Ishikawa (cell line): ENCODE measurements around the gene NCAPG.

ENCODE experiments used
- CEBPB ChIP-seq: IDR thresholded peaks from 2 replicates; pipeline ENCODE4 v1.6.1; 2012
- CREB1 ChIP-seq: IDR thresholded peaks from 2 replicates; pipeline ENCODE4 v1.6.1; 2012; ENCODE audit warnings: low read depth
- EGR1 ChIP-seq: IDR thresholded peaks from 2 replicates; pipeline ENCODE4 v1.6.1; 2012
- EP300 ChIP-seq: IDR thresholded peaks from 2 replicates; pipeline ENCODE4 v1.6.1; 2012; ENCODE audit warnings: borderline replicate concordance
- FOXM1 ChIP-seq: IDR thresholded peaks from 2 replicates; pipeline ENCODE4 v1.6.1; 2012; ENCODE audit warnings: low read depth, borderline replicate concordance
- MAX ChIP-seq: IDR thresholded peaks from 2 replicates; pipeline ENCODE4 v1.6.1; 2012
- NFIC ChIP-seq: IDR thresholded peaks from 2 replicates; pipeline ENCODE4 v1.6.1; 2012
- RAD21 ChIP-seq: IDR thresholded peaks from 2 replicates; pipeline ENCODE4 v1.6.1; 2012; ENCODE audit warnings: low read depth
- REST ChIP-seq: IDR thresholded peaks from 2 replicates; pipeline ENCODE4 v1.6.1; 2012; ENCODE audit warnings: low read depth, mild to moderate bottlenecking
- TAF1 ChIP-seq: IDR thresholded peaks from 2 replicates; pipeline ENCODE4 v1.6.1; 2012; ENCODE audit warnings: low read depth, mild to moderate bottlenecking
- TCF12 ChIP-seq: IDR thresholded peaks from 2 replicates; pipeline ENCODE4 v1.6.1; 2012; ENCODE audit warnings: low read depth
- TEAD4 ChIP-seq: IDR thresholded peaks from 2 replicates; pipeline ENCODE4 v1.6.1; 2012
- USF1 ChIP-seq: IDR thresholded peaks from 2 replicates; pipeline ENCODE4 v1.6.1; 2012
- YY1 ChIP-seq: IDR thresholded peaks from 2 replicates; pipeline ENCODE4 v1.6.1; 2012; ENCODE audit warnings: low read depth
- ZBTB7A ChIP-seq: IDR thresholded peaks from 2 replicates; pipeline ENCODE4 v1.6.1; 2012; ENCODE audit warnings: low read depth

NCAPG gene

GRCh38 chr4:17810260-17811077 is at the start of gene NCAPG, which contains the start of gene DCAF16:
Gene NCAPG (plus strand): TSS chr4:17810979. CDS start chr4:17811078, 99 bp downstream.
Gene DCAF16 (minus strand): TSS chr4:17810757. CDS start chr4:17804141, 6,616 bp downstream.
- TF ChIP-seq EGR1 (no peak), TCF12 (no peak), TAF1 (peak; percentile 82), TEAD4 (no peak), REST (no peak), FOXM1 (peak; percentile 72; the same call in 1 of the 2 replicates), CREB1 (peak; percentile 68; the same call in 1 of the 2 replicates), MAX (peak; percentile 94), RAD21 (no peak), CEBPB (no peak), NFIC (no peak), YY1 (0 out of 2 replicates have a peak, but pooled peaks have one; percentile 49)

- no peak for TF ChIP-seq TAF1
- TF ChIP-seq FOXM1, result no peak
- TF ChIP-seq CREB1, result no peak
- no peak for TF ChIP-seq USF1
These were observed 49.7 kb upstream of the NCAPG start for GRCh38 chr4:17761062-17761461.

- no peak for TF ChIP-seq REST
- TF ChIP-seq NFIC, result peak; percentile 45
- peak; percentile 46 for TF ChIP-seq RAD21
These were observed 48.1 kb upstream of the NCAPG start for GRCh38 chr4:17762726-17763125.

GRCh38 chr4:17763416-17763815 is 47.4 kb upstream of the NCAPG start:
- TF ChIP-seq TEAD4 (no peak), CREB1 (no peak), ZBTB7A (no peak), TCF12 (no peak)

GRCh38 chr4:17763931-17764330 is 46.8 kb upstream of the NCAPG start:
- TF ChIP-seq EGR1 (no peak), FOXM1 (no peak), MAX (no peak), TEAD4 (no peak), CEBPB (no peak), RAD21 (no peak)

GRCh38 chr4:17765514-17766286 is 45.1 kb upstream of the NCAPG start:
- no peak for TF ChIP-seq USF1
- no peak for TF ChIP-seq YY1
- TF ChIP-seq TCF12, result no peak
- no peak for TF ChIP-seq ZBTB7A
- TF ChIP-seq RAD21, result no peak
- TF ChIP-seq NFIC, result no peak
- no peak for TF ChIP-seq REST
- TF ChIP-seq TEAD4, result no peak
- no peak for TF ChIP-seq MAX
- no peak for TF ChIP-seq CEBPB
- TF ChIP-seq EP300, result no peak
